HepG2 (cell line): ENCODE results near the gene CD9. TPM values are rescaled to one million over a fixed set of nuclear protein-coding genes. Genes with fewer than 3 reads are reported as not detected.

Experiments
- ARHGAP35 ChIP-seq: sonication (generic); formaldehyde crosslinking; IDR thresholded peaks from 2 replicates; pipeline ENCODE4 v1.9.0; 2022; ENCODE audit warnings: mild to moderate bottlenecking, inconsistent platforms, moderate library complexity, missing genetic modification reagents, borderline replicate concordance
- CBX1 ChIP-seq: IDR thresholded peaks from one replicate; pipeline ENCODE4 v1.6.1; 2016; ENCODE audit warnings: antibody characterized with exemption, low read depth
- GABPA ChIP-seq, 2 experiments: IDR thresholded peaks; 2 replicates each; pipeline ENCODE4 v1.6.1; 2011 to 2016; ENCODE audit warnings: low read depth in 2 of 2, low read length in 1 of 2, missing biosample characterization in 1 of 2, missing genetic modification characterization in 1 of 2
- MAFK ChIP-seq, 2 experiments: IDR thresholded peaks in 1 of 2; conservative IDR thresholded peaks in 1 of 2; 2 replicates each; pipeline ENCODE4 v1.6.1; 2011; ENCODE audit warnings: improper control_type of control experiment in 2 of 2, low read length in 2 of 2
- TARDBP ChIP-seq: sonication (generic); formaldehyde crosslinking; IDR thresholded peaks from 2 replicates; pipeline ENCODE4 v1.8.0; 2022; ENCODE audit warnings: mild to moderate bottlenecking, missing genetic modification reagents
- TSC22D2 ChIP-seq: sonication (generic); formaldehyde crosslinking; IDR thresholded peaks from 2 replicates; pipeline ENCODE4 v1.5.1; 2020; ENCODE audit warnings: missing genetic modification reagents, mild to moderate bottlenecking, borderline replicate concordance
- XRCC5 ChIP-seq: fragments of 200-400 bp; formaldehyde crosslinking; optimal IDR thresholded peaks from 2 replicates; pipeline ENCODE3; 2017; ENCODE audit warnings: mild to moderate bottlenecking, low read length
- ZBTB3 ChIP-seq: sonication (generic); formaldehyde crosslinking; IDR thresholded peaks from 2 replicates; pipeline ENCODE4 v1.4.0; 2020; ENCODE audit warnings: low read depth, mild to moderate bottlenecking, moderate library complexity, missing genetic modification reagents, borderline replicate concordance
- ZFP82 ChIP-seq: sonication (generic); formaldehyde crosslinking; IDR thresholded peaks from 2 replicates; pipeline ENCODE4 v1.5.1; 2020; ENCODE audit warnings: mild to moderate bottlenecking, missing genetic modification reagents, borderline replicate concordance
- ZNF256 ChIP-seq: sonication (generic); formaldehyde crosslinking; conservative IDR thresholded peaks from 2 replicates; pipeline ENCODE4 v1.4.0; 2020; ENCODE audit warnings: missing genetic modification reagents
- ZNF331 ChIP-seq: sonication (generic); formaldehyde crosslinking; IDR thresholded peaks from 2 replicates; pipeline ENCODE4 v1.4.0; 2020; ENCODE audit warnings: missing genetic modification reagents
- ZNF354B ChIP-seq: sonication (generic); formaldehyde crosslinking; IDR thresholded peaks from 2 replicates; pipeline ENCODE4 v1.8.0; 2022; ENCODE audit warnings: mild to moderate bottlenecking, missing genetic modification reagents
- ZNF468 ChIP-seq: sonication (generic); formaldehyde crosslinking; IDR thresholded peaks from 2 replicates; pipeline ENCODE4 v1.8.0; 2022; ENCODE audit warnings: mild to moderate bottlenecking, moderate library complexity, missing genetic modification reagents
- ZNF605 ChIP-seq: sonication (generic); formaldehyde crosslinking; IDR thresholded peaks from 2 replicates; pipeline ENCODE4 v1.8.0; 2022; ENCODE audit warnings: mild to moderate bottlenecking, missing genetic modification reagents
- polyA plus RNA-seq, 8 experiments: library from polyadenylated mRNA; depleted of rRNA in 3 of 8; stranded (reverse) in 7 of 8; unstranded in 1 of 8; fragments of >200 nt; fragmentation: Illumina TruSeq in 4 of 8; extraction: Trizol in 4 of 8; gene quantifications; 2 replicates each; pipeline versions ENCODE4 v1.2.1 to v1.2.3, GENCODE V29; 2011 to 2016; ENCODE audit warnings: low read depth in 4 of 8, missing spikeins in 1 of 8, mixed read lengths in 1 of 8; ENCODE audit not compliant: insufficient read depth in 1 of 8
- total RNA-seq, 5 experiments: library from RNA; depleted of rRNA; stranded (reverse); fragments of >200 nt; fragmentation: Illumina TruSeq; extraction: Trizol; gene quantifications; 2 replicates each; pipeline ENCODE4 v1.2.3, GENCODE V29; 2016; ENCODE audit warnings: low read depth in 1 of 5
- TF ChIP-seq, protein P1 (sequence below): sonication (generic); formaldehyde crosslinking; IDR thresholded peaks from 2 replicates; pipeline ENCODE4 v1.4.0; 2020; ENCODE audit warnings: missing genetic modification reagents
- TF ChIP-seq, protein P2 (sequence below): sonication (generic); formaldehyde crosslinking; IDR thresholded peaks from 2 replicates; pipeline ENCODE4 v1.9.0; 2021; ENCODE audit warnings: mild to moderate bottlenecking, missing genetic modification reagents
- TF ChIP-seq, protein P3 (sequence below): sonication (generic); formaldehyde crosslinking; IDR thresholded peaks from 2 replicates; pipeline ENCODE4 v1.5.0; 2020; ENCODE audit warnings: mild to moderate bottlenecking, missing genetic modification reagents

CD9 gene
- total and polyA plus RNA-seq, 2 of the 13 experiments (the other 11 are each of a cell fraction or from before 2014, with no cell fraction given) = 5.8 to 38.3 TPM

DNA sequence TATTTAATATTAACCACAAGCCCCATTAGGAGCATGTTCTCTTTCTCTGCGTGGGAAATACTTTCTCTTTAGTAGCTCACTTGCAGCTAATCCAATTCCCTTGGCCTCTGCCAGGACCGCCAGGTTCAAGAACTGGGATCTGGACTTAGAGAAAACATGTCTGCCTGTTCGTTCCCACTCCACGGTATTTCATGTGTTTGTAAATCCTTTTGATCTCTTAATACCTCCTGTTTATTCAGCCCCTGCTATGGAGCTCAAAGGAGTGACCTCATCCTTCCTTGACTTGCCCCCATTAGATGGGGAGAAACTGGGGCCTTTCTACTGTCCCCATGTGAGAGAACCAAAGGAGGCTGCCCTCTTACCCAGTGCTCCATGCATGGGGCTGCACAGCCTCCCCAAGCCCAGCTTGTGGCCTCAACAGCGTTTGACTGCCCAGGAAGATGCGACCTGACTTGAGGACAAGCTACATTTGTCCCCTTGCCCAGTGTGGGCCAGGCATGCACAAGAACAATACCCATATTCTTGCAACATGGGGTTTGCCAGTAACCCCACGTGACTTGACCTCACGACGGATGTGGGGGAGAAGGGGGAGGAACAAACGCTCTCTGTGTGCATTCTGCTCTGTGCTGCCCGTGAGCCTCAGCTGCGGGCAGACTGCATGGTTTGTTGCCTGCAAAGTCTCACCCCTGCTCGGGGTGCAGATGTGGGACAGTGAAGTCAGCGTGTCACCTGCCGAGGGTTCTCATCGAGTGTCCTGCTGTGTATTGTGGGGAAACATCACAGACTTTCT, 30.3 kb downstream of the CD9 start (continued):
- TF ChIP-seq GABPA (IDR thresholded peaks at IDR 0.05; ENCODE audit: low read depth, low read length) (no peak), GABPA (CRISPR knock-in tag; IDR thresholded peaks at IDR 0.05; ENCODE audit: low read depth) (no peak), CBX1 (peak; percentile 72), ZNF605 (CRISPR knock-in tag) (no peak), ZNF468 (CRISPR knock-in tag) (no peak), TARDBP (CRISPR knock-in tag) (peak; percentile 56), ARHGAP35 (no peak), ZNF256 (CRISPR knock-in tag) (no peak), MAFK (conservative IDR thresholded peaks at IDR 0.05 in 1 of 2, IDR thresholded peaks at IDR 0.05 in 1 of 2; ENCODE audit: low read length in 2 of 2) (no peak), TSC22D2 (CRISPR knock-in tag) (peak; percentile 76), XRCC5 (peak; percentile 76), ZNF331 (peak; percentile 89), ZNF354B (CRISPR knock-in tag) (no peak), ZFP82 (CRISPR knock-in tag) (no peak), ZBTB3 (CRISPR knock-in tag) (no peak)
- TF ChIP-seq, protein P1, sequence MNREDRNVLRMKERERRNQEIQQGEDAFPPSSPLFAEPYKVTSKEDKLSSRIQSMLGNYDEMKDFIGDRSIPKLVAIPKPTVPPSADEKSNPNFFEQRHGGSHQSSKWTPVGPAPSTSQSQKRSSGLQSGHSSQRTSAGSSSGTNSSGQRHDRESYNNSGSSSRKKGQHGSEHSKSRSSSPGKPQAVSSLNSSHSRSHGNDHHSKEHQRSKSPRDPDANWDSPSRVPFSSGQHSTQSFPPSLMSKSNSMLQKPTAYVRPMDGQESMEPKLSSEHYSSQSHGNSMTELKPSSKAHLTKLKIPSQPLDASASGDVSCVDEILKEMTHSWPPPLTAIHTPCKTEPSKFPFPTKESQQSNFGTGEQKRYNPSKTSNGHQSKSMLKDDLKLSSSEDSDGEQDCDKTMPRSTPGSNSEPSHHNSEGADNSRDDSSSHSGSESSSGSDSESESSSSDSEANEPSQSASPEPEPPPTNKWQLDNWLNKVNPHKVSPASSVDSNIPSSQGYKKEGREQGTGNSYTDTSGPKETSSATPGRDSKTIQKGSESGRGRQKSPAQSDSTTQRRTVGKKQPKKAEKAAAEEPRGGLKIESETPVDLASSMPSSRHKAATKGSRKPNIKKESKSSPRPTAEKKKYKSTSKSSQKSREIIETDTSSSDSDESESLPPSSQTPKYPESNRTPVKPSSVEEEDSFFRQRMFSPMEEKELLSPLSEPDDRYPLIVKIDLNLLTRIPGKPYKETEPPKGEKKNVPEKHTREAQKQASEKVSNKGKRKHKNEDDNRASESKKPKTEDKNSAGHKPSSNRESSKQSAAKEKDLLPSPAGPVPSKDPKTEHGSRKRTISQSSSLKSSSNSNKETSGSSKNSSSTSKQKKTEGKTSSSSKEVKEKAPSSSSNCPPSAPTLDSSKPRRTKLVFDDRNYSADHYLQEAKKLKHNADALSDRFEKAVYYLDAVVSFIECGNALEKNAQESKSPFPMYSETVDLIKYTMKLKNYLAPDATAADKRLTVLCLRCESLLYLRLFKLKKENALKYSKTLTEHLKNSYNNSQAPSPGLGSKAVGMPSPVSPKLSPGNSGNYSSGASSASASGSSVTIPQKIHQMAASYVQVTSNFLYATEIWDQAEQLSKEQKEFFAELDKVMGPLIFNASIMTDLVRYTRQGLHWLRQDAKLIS (CRISPR knock-in tag) = no peak
- TF ChIP-seq, protein P2, sequence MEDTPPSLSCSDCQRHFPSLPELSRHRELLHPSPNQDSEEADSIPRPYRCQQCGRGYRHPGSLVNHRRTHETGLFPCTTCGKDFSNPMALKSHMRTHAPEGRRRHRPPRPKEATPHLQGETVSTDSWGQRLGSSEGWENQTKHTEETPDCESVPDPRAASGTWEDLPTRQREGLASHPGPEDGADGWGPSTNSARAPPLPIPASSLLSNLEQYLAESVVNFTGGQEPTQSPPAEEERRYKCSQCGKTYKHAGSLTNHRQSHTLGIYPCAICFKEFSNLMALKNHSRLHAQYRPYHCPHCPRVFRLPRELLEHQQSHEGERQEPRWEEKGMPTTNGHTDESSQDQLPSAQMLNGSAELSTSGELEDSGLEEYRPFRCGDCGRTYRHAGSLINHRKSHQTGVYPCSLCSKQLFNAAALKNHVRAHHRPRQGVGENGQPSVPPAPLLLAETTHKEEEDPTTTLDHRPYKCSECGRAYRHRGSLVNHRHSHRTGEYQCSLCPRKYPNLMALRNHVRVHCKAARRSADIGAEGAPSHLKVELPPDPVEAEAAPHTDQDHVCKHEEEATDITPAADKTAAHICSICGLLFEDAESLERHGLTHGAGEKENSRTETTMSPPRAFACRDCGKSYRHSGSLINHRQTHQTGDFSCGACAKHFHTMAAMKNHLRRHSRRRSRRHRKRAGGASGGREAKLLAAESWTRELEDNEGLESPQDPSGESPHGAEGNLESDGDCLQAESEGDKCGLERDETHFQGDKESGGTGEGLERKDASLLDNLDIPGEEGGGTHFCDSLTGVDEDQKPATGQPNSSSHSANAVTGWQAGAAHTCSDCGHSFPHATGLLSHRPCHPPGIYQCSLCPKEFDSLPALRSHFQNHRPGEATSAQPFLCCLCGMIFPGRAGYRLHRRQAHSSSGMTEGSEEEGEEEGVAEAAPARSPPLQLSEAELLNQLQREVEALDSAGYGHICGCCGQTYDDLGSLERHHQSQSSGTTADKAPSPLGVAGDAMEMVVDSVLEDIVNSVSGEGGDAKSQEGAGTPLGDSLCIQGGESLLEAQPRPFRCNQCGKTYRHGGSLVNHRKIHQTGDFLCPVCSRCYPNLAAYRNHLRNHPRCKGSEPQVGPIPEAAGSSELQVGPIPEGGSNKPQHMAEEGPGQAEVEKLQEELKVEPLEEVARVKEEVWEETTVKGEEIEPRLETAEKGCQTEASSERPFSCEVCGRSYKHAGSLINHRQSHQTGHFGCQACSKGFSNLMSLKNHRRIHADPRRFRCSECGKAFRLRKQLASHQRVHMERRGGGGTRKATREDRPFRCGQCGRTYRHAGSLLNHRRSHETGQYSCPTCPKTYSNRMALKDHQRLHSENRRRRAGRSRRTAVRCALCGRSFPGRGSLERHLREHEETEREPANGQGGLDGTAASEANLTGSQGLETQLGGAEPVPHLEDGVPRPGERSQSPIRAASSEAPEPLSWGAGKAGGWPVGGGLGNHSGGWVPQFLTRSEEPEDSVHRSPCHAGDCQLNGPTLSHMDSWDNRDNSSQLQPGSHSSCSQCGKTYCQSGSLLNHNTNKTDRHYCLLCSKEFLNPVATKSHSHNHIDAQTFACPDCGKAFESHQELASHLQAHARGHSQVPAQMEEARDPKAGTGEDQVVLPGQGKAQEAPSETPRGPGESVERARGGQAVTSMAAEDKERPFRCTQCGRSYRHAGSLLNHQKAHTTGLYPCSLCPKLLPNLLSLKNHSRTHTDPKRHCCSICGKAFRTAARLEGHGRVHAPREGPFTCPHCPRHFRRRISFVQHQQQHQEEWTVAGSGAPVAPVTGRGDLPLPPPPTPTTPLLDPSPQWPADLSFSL (CRISPR knock-in tag) = no peak
- TF ChIP-seq, protein P3, sequence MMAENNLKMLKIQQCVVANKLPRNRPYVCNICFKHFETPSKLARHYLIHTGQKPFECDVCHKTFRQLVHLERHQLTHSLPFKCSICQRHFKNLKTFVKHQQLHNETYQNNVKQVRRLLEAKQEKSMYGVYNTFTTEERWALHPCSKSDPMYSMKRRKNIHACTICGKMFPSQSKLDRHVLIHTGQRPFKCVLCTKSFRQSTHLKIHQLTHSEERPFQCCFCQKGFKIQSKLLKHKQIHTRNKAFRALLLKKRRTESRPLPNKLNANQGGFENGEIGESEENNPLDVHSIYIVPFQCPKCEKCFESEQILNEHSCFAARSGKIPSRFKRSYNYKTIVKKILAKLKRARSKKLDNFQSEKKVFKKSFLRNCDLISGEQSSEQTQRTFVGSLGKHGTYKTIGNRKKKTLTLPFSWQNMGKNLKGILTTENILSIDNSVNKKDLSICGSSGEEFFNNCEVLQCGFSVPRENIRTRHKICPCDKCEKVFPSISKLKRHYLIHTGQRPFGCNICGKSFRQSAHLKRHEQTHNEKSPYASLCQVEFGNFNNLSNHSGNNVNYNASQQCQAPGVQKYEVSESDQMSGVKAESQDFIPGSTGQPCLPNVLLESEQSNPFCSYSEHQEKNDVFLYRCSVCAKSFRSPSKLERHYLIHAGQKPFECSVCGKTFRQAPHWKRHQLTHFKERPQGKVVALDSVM (CRISPR knock-in tag) = no peak
